Stomach smooth muscle (tissue), 2 donors: Measurements from ENCODE around the gene BRI3BP.
A peak's percentile ranks its signal among the peaks of the same experiment; 100 is the strongest.
"Not testable (repeated sequence)": the region's sequence is repeated elsewhere in the genome, so short reads cannot be mapped to it uniquely, and the experiment has no call there.

Source experiments
- H3K27ac ChIP-seq: one replicate; pipeline ENCODE4 v1.7.0; 2013; ENCODE audit warnings: mild to moderate bottlenecking, low read length, inconsistent platforms
- H3K27me3 ChIP-seq, 2 donors: one replicate each; pipeline ENCODE4 v1.7.0; 2013; ENCODE audit warnings: low read length in 2 of 2; ENCODE audit not compliant: insufficient read depth in 2 of 2, control insufficient read depth in 1 of 2
- H3K36me3 ChIP-seq, 2 donors: one replicate each; pipeline ENCODE4 v1.7.0; 2013; ENCODE audit warnings: low read length in 2 of 2; ENCODE audit not compliant: control insufficient read depth in 2 of 2, insufficient read depth in 2 of 2
- H3K4me1 ChIP-seq: one replicate; pipeline ENCODE4 v1.7.0; 2013; ENCODE audit warnings: low read length; ENCODE audit not compliant: control insufficient read depth, insufficient read depth
- H3K4me3 ChIP-seq, 2 donors: one replicate each; pipeline ENCODE4 v1.7.0; 2013; ENCODE audit warnings: low read length in 2 of 2
- H3K9ac ChIP-seq, 2 donors: one replicate each; pipeline ENCODE4 v1.7.0; 2013; ENCODE audit warnings: low read length in 2 of 2, mild to moderate bottlenecking in 1 of 2
- H3K9me3 ChIP-seq, 2 donors: one replicate each; pipeline ENCODE4 v1.7.0; 2013; ENCODE audit warnings: low read length in 2 of 2; ENCODE audit not compliant: control insufficient read depth in 2 of 2
- donor health status: healthy.
- donor health status: Pancreatic carcinoma.

Gene BRI3BP

GRCh38 chr12:125049093-125049458 is 55.6 kb downstream of the BRI3BP start:
- Histone ChIP-seq H3K4me3 (peak overlapping the region; percentile 87 to 90), H3K36me3 (no peaks in the 10 kb centered on the region), H3K27ac (no peak overlapping the region), H3K9me3 (no peaks in the 10 kb centered on the region), H3K9ac (peak overlapping the region; percentile 57 to 58), H3K4me1 (peaks cover 4% of the 10 kb centered on the region), H3K27me3 (no peaks in the 10 kb centered on the region)

- Histone ChIP-seq H3K9me3 (no peaks in the 10 kb centered on the region), H3K36me3 (no peaks in the 10 kb centered on the region), H3K27me3 (no peaks in the 10 kb centered on the region), H3K9ac (no peak overlapping the region), H3K27ac (no peak overlapping the region), H3K4me3 (no peak overlapping the region), H3K4me1 (peaks cover 4% of the 10 kb centered on the region)
These were observed 57.0 kb downstream of the BRI3BP start for GRCh38 chr12:125050446-125050845.

- Histone ChIP-seq H3K9me3 (no peaks in the 10 kb centered on the region), H3K27ac (no peak overlapping the region), H3K9ac (peak overlapping the region in 1 of 2 donors; percentile 37), H3K36me3 (no peaks in the 10 kb centered on the region), H3K4me1 (peaks cover 4% of the 10 kb centered on the region), H3K27me3 (no peaks in the 10 kb centered on the region), H3K4me3 (no peak overlapping the region)
These were observed 57.4 kb downstream of the BRI3BP start for GRCh38 chr12:125050868-125051267.

- no peaks in the 10 kb centered on the region for H3K36me3 ChIP-seq
- H3K4me1 ChIP-seq = peaks cover 4% of the 10 kb centered on the region
- no peak overlapping the region for H3K27ac ChIP-seq
- no peaks in the 10 kb centered on the region for H3K27me3 ChIP-seq
- H3K9ac ChIP-seq = no peak overlapping the region
- no peaks in the 10 kb centered on the region for H3K9me3 ChIP-seq
- H3K4me3 ChIP-seq = no peak overlapping the region
These were observed 60.4 kb downstream of the BRI3BP start for GRCh38 chr12:125053821-125054220.

GRCh38 chr12:125055591-125055990 is 62.1 kb downstream of the BRI3BP start:
- Histone ChIP-seq H3K9ac (no peak overlapping the region), H3K9me3 (no peaks in the 10 kb centered on the region), H3K27me3 (no peaks in the 10 kb centered on the region), H3K27ac (no peak overlapping the region), H3K4me3 (no peak overlapping the region), H3K4me1 (no peaks in the 10 kb centered on the region), H3K36me3 (no peaks in the 10 kb centered on the region)

- Histone ChIP-seq H3K4me1 (no peaks in the 10 kb centered on the region), H3K9ac (no peak overlapping the region), H3K9me3 (no peaks in the 10 kb centered on the region), H3K27ac (no peak overlapping the region), H3K4me3 (no peak overlapping the region), H3K27me3 (no peaks in the 10 kb centered on the region), H3K36me3 (no peaks in the 10 kb centered on the region)
These were observed 62.9 kb downstream of the BRI3BP start for GRCh38 chr12:125056306-125056705.

- Histone ChIP-seq H3K36me3 (no peaks in the 10 kb centered on the region), H3K4me3 (no peak overlapping the region), H3K9ac (no peak overlapping the region), H3K27ac (no peak overlapping the region), H3K4me1 (no peaks in the 10 kb centered on the region), H3K9me3 (no peaks in the 10 kb centered on the region), H3K27me3 (no peaks in the 10 kb centered on the region)
These were observed 64.3 kb downstream of the BRI3BP start for GRCh38 chr12:125057708-125058107.

GRCh38 chr12:125061229-125061628 is 67.8 kb downstream of the BRI3BP start:
- H3K4me1 ChIP-seq = peaks cover 14% of the 10 kb centered on the region
- H3K4me3 ChIP-seq = no peak overlapping the region
- no peaks in the 10 kb centered on the region for H3K27me3 ChIP-seq
- no peak overlapping the region for H3K9ac ChIP-seq
- no peak overlapping the region for H3K27ac ChIP-seq
- H3K36me3 ChIP-seq = no peaks in the 10 kb centered on the region
- no peaks in the 10 kb centered on the region for H3K9me3 ChIP-seq

GRCh38 chr12:125063522-125063921 is 70.1 kb downstream of the BRI3BP start:
- not testable (repeated sequence) for H3K9me3 ChIP-seq, H3K9ac ChIP-seq, H3K36me3 ChIP-seq, H3K27me3 ChIP-seq, H3K4me3 ChIP-seq, H3K27ac ChIP-seq
- H3K4me1 ChIP-seq = peaks cover 14% of the 10 kb centered on the region

- H3K27me3 ChIP-seq = no peaks in the 10 kb centered on the region
- H3K27ac ChIP-seq = no peak overlapping the region
- H3K4me1 ChIP-seq = peaks cover 14% of the 10 kb centered on the region
- peak overlapping the region; percentile 86 to 88 for H3K4me3 ChIP-seq
- peak overlapping the region in 1 of 2 donors; percentile 62 for H3K9ac ChIP-seq
- H3K36me3 ChIP-seq = no peaks in the 10 kb centered on the region
- H3K9me3 ChIP-seq = no peaks in the 10 kb centered on the region
These were observed 71.0 kb downstream of the BRI3BP start for GRCh38 chr12:125064492-125064891.

- Histone ChIP-seq H3K9ac (peak within 1 kb of the TSS; percentile 76 to 87), H3K36me3 (no peaks in the 10 kb centered on the region), H3K9me3 (no peaks in the 10 kb centered on the region), H3K27me3 (no peaks in the 10 kb centered on the region), H3K27ac (no peak within 1 kb of the TSS), H3K4me3 (peak within 1 kb of the TSS; percentile 88), H3K4me1 (peaks cover 14% of the 10 kb centered on the region)
These were observed 71.8 kb downstream of the BRI3BP start, which contains the start of gene AACS for GRCh38 chr12:125065021-125065918. TSS of gene AACS (plus strand) at chr12:125065435. CDS start at chr12:125065585, 150 bp downstream.
